Femur (tissue), 1 donor: ENCODE results near the gene KLHL7.
A peak's percentile ranks its signal among the peaks of the same experiment; 100 is the strongest.
"Not testable (repeated sequence)": the region's sequence is repeated elsewhere in the genome, so short reads cannot be mapped to it uniquely, and the experiment has no call there.

Experiments used
- DNase-seq: peaks from one replicate; pipeline ENCODE4 v3.0.0-alpha.2; 2017

The KLHL7 gene

GRCh38 chr7:23107781-23108180, 2.2 kb downstream of the KLHL7 start:
- DNase-seq = no peak

DNA sequence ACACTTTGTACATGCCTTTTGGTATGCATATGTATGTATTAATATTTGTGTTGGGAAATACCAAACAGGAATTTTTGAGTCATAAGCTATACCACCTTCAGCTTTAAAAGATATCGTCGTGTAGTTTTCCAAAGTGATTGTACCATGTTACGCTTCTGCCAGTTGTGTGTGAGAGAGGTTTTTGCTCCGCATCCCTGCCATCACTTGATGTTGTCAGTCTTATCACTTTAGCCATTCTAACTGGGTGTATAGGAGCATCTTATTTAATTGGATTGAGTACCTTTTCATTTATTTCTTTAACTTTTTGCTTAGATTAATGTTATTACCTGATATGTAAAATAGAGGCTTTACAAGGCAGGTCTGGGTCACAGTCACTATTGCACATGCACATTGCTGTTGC, 3.4 kb downstream of the KLHL7 start:
- DNase-seq = no peak

- no peak for DNase-seq
Measured at GRCh38 chr7:23109470-23109869, 3.9 kb downstream of the KLHL7 start.

GRCh38 chr7:23114896-23115295, 9.3 kb downstream of the KLHL7 start:
- no peak for DNase-seq

DNA sequence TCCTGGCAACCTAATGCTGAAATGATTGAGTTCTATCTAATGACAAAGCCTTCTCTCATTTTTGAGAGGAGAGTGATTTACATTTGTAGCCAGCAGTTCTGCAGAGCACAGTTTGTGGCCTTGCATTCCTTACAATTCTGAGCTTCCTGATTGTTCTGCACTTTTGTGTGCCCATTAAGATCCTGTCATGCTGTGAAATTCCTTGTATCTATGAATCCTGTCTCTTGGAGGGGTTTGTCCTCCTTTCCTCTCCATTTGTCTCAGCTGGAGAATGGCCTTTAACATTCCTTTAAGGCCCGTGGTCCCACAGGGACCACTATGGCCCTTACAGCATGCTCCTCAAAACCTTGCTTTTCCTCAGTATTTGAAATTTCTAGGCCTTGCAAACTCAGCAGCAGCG, 10.4 kb downstream of the KLHL7 start:
- no peak for DNase-seq

GRCh38 chr7:23117841-23118240, 12.3 kb downstream of the KLHL7 start:
- DNase-seq = no peak

GRCh38 chr7:23120106-23120505, 14.5 kb downstream of the KLHL7 start:
- no peak for DNase-seq

GRCh38 chr7:23121165-23121564, 15.6 kb downstream of the KLHL7 start:
- no peak for DNase-seq

- DNase-seq = no peak
Measured at GRCh38 chr7:23123007-23123406, 17.4 kb downstream of the KLHL7 start.

DNA sequence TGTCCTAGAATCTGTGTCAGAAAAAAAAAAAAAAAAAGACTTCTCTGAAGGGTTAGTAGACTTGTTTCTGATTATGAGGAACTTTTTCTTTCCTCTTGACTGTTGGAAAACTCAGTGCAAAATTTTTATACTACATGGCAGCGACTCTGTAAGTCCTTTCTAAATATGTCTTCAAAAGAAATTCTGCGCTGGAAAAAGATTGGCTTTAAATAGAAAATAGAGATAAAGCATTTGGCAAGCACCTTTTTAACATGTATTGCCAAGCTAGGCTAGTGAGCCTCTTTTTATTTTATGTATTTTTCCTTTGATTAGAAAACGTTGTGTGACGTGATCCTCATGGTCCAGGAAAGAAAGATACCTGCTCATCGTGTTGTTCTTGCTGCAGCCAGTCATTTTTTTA, 17.9 kb downstream of the KLHL7 start:
- DNase-seq = no peak

GRCh38 chr7:23129036-23129435, 23.5 kb downstream of the KLHL7 start:
- DNase-seq = no peak

GRCh38 chr7:23131799-23132198, 26.2 kb downstream of the KLHL7 start:
- not testable (repeated sequence) for DNase-seq

- no peak for DNase-seq
Measured at GRCh38 chr7:23133797-23134196, 28.2 kb downstream of the KLHL7 start.

- no peak for DNase-seq
Measured at GRCh38 chr7:23135755-23136154, 30.2 kb downstream of the KLHL7 start.

GRCh38 chr7:23136216-23136615, 30.6 kb downstream of the KLHL7 start:
- DNase-seq = no peak

DNA sequence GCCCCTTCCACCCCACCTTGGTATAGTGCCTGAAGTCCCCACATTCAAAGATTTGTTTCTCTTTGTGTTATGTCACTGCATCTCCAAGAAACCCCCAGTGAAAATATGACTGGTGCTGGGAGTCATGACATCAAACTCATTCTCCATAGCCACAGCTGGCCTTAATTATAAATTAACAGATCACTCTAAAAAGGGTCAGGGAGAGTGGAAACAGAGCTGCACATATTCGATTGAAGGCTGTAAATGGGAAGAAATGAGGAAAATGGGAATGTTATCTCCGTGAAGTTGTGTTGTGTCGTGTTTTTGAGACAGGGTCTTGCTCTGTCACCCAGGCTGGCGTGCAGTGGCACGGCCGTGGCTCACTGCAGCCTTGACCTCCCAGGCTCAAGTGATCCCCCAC, 52.1 kb downstream of the KLHL7 start:
- no peak for DNase-seq

- no peak for DNase-seq
Measured at GRCh38 chr7:23158546-23158945, 53.0 kb downstream of the KLHL7 start.

GRCh38 chr7:23161482-23161881, 55.9 kb downstream of the KLHL7 start:
- DNase-seq = no peak

- no peak for DNase-seq
Measured at GRCh38 chr7:23164846-23165245, 59.3 kb downstream of the KLHL7 start.

DNA sequence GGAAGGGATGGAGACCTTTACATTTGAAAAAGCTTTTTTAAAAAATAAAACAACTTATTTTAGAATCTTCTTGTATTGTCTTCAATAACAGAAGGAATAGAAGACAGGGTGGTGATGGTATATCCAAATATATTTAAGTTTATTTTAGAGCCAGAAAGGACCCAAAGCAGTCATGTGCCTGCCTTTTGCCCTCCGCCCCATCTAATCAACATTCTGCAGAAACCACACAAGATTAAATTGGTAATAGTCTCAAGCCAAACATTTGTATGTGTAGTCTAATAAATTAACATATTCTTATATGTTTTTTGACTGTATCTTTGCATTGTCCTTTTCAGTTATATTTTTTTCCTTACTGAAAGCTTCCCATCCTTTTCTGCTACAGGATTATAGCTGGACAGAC, 59.7 kb downstream of the KLHL7 start:
- no peak for DNase-seq

DNA sequence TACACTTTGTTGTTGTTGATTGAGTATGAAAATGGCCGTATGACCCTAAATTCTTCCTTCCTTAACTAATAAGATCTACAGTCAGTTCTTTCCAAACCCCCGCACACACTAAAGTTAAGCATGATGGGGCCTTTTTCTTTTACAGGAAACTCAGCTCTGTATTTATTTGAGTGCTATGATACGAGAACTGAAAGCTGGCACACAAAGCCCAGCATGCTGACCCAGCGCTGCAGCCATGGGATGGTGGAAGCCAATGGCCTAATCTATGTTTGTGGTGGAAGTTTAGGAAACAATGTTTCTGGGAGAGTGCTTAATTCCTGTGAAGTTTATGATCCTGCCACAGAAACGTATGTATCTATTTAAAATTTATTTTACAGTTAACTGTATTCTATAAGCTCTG, 62.1 kb downstream of the KLHL7 start:
- no peak for DNase-seq

DNA sequence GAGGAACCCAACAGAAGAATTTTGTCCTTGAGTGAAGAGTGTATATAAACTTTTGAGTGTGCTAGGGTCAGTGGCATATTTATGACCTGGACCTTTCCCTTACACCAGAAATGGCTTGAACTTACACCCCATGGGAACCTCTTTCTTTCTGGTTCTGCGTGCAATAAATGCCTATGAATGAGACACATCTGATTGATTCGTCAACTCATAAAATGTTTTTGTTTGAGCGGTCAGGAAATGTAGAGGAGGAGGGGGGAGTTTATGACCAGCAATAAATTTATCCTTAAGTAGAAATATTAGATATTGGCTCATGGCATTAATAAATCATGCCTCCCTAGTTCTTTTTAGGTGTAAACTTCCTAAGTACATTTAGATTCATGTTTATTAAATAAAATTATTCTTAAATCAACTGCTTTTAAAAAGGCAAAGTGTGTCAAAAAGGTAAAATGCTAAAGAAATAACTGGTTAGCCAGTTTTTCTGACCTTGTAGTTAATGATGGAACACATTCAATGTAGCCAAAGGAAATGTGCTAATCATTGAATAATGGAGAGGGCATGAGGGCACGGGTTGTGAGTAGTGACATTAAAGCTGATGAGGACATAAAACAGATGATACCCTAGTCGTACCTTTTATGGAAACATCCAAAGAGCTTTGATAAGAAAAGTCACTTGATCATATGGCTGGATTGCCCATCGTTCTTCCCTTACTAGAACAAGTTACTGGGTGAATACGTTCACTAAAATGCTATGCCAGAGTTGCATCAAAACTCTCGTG, 62.7 kb downstream of the KLHL7 start:
- no peak for DNase-seq

- no peak for DNase-seq
Measured at GRCh38 chr7:23175938-23176337, 70.4 kb downstream of the KLHL7 start.

DNA sequence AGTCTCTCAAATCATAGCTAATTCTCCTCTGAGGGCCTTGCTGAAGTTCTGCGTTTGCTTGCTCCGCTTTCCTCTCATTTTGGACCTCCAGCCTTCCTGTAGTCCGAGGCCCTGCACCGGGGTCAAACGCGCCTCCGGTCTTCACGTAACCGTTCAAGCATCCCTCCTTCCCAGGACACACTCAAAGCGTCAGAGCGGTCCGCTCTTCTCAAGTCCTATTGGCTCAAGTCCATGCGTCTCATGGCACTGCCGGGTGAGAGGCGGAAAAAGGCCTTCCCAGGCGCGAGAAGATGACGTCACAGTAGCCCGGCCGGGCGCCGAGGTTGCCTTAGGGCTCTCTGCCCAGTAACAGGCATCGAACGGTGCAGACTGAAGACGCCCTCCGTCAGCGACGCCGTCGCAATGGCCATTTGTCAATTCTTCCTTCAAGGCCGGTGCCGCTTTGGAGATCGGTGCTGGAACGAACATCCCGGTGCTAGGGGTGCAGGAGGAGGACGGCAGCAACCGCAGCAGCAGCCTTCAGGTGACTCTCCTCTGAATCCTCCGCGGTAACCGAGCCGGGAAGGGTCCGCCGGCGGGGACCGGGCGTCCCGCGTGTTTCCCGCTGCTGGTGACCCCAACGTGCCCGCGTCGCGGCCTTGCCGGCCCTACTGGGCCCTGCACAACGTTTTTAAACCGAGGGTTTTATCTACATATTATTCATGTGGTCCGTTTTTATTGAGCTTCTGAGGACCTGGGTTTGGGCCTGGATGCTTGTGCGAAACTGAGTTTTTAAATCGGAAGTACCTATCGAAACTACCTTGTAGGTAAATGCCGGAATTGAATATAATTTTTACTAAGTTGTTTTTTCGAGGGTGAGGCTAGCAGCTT, 76.3 kb downstream of the KLHL7 start, which contains the start of gene NUP42:
Gene NUP42, plus strand, starts transcription at position 365 of the 870 bp plus-strand sequence. Its CDS starts 38 bp downstream, at position 403.
- peak; percentile 97 for DNase-seq
